Right cardiac atrium (tissue), 5 donors: ENCODE measurements around the gene COPS8. TPM values are rescaled to one million over a fixed set of nuclear protein-coding genes. Genes with fewer than 3 reads are reported as not detected.

Experiments
- ATAC-seq, 2 donors: fragments of 200-7000 bp; cut with Tn5 transposase; one replicate each; pipeline versions ENCODE4 v1.8.0 to v1.9.1; 2020; ENCODE audit warnings: moderate library complexity in 2 of 2, mild to moderate bottlenecking in 1 of 2
- DNase-seq, 3 donors: peaks; one replicate each; pipeline ENCODE4 v3.0.0-alpha.2; 2020
- H3K27ac ChIP-seq: one replicate; pipeline ENCODE4 v1.5.1; 2013; ENCODE audit warnings: mild to moderate bottlenecking, low read length, control low read depth, moderate library complexity
- H3K27me3 ChIP-seq: one replicate; pipeline ENCODE4 v1.6.1; 2013; ENCODE audit not compliant: control insufficient read depth, insufficient read depth
- H3K4me1 ChIP-seq: one replicate; pipeline ENCODE4 v1.6.1; 2013; ENCODE audit warnings: low read length; ENCODE audit not compliant: control insufficient read depth, insufficient read depth
- H3K4me3 ChIP-seq: one replicate; pipeline ENCODE4 v1.5.1; 2013; ENCODE audit warnings: low read length, control low read depth
- H3K9me3 ChIP-seq: one replicate; pipeline ENCODE4 v1.6.1; 2013; ENCODE audit warnings: low read length; ENCODE audit not compliant: control insufficient read depth
- WGBS: extraction: QIAGEN DNeasy Blood & Tissue Kit; methylation state at CpG from one replicate; pipeline ENCODE4 v1.1.7; 2013; 5-methylcytosine and 5-hydroxymethylcytosine counted together
- intact Hi-C, 4 donors: fragments of 100-400 bp; cut with DNase I; formaldehyde crosslinking; loops; one replicate each; pipeline versions ENCODE4 v1.11.0 to v1.14.0; 2022 to 2023
- polyA plus RNA-seq: library from polyadenylated mRNA; stranded (reverse); fragments of 200-250 nt; gene quantifications from one replicate; pipeline ENCODE4 v1.2.3, GENCODE V29; 2013
- total RNA-seq, 4 donors: library from RNA; stranded (reverse); fragmentation: NEBNext Ultra II Directional; extraction: Animal tissue kit (Norgen Biotek cat#: 25700); gene quantifications; one replicate each; pipeline ENCODE4 v1.2.1, GENCODE V29; 2021
- donor health status: healthy with polysubstance abuse.
- donor health status: DM: no; HTN: yes; CAD: no.
- donor health status: DM: no; HTN: no; CAD: no.
- donor health status: DM: no; HTN: yes; CAD: no; lungs with severe emphysema.
- donor health status: DM: yes; HTN: yes; CAD: no.

Gene COPS8
- total and polyA plus RNA-seq, 5 donors: 70.1 to 91.4 (median 86.1) TPM

- intact Hi-C loops: no loop called here
- DNase-seq: no peak
- Histone ChIP-seq H3K27ac (no peak overlapping the region), H3K4me1 (peaks cover 3% of the 10 kb centered on the region), H3K4me3 (no peak overlapping the region), H3K9me3 (no peaks in the 10 kb centered on the region), H3K27me3 (no peaks in the 10 kb centered on the region)
- no peak for ATAC-seq
Measured at GRCh38 chr2:237147317-237147716, 61.6 kb downstream of the COPS8 start.

- Histone ChIP-seq H3K9me3 (no peaks in the 10 kb centered on the region), H3K27me3 (no peaks in the 10 kb centered on the region), H3K4me1 (no peaks in the 10 kb centered on the region), H3K27ac (no peak overlapping the region), H3K4me3 (no peak overlapping the region)
- ATAC-seq (no peak), DNase-seq (no peak)
- WGBS: 87% methylated on average over 4 of the region's 4 CpGs
- intact Hi-C loops: no loop called here
Measured at GRCh38 chr2:237148624-237149023, 62.9 kb downstream of the COPS8 start.

GRCh38 chr2:237149425-237149824, 63.7 kb downstream of the COPS8 start:
- ATAC-seq: no peak
- intact Hi-C loops: no loop called here
- Histone ChIP-seq H3K27ac (no peak overlapping the region), H3K9me3 (no peaks in the 10 kb centered on the region), H3K4me1 (no peaks in the 10 kb centered on the region), H3K27me3 (no peaks in the 10 kb centered on the region), H3K4me3 (no peak overlapping the region)
- no peak for DNase-seq
- 85% methylated on average over 4 of the region's 4 CpGs for WGBS
